HepG2 (cell line): ENCODE data around the gene WDR6. TPM values are rescaled to one million over a fixed set of nuclear protein-coding genes. Genes with fewer than 3 reads are reported as not detected.

ENCODE experiments used
- ARID2 ChIP-seq: sonication (generic); formaldehyde crosslinking; IDR thresholded peaks from 2 replicates; pipeline ENCODE4 v1.8.1; 2022; ENCODE audit warnings: mild to moderate bottlenecking, missing genetic modification reagents, borderline replicate concordance
- DPF2 ChIP-seq: sonication (generic); formaldehyde crosslinking; IDR thresholded peaks from 2 replicates; pipeline ENCODE4 v1.4.0; 2020; ENCODE audit warnings: mild to moderate bottlenecking, low read depth, missing genetic modification reagents, borderline replicate concordance
- MATR3 ChIP-seq: sonication (generic); formaldehyde crosslinking; IDR thresholded peaks from 2 replicates; pipeline ENCODE4 v1.4.0; 2020; ENCODE audit warnings: missing genetic modification reagents
- MIER3 ChIP-seq: IDR thresholded peaks from 2 replicates; pipeline ENCODE4 v1.6.1; 2016; ENCODE audit warnings: missing compliant biosample characterization, borderline replicate concordance
- RFXANK ChIP-seq: IDR thresholded peaks from 2 replicates; pipeline ENCODE4 v1.6.1; 2016
- SP5 ChIP-seq: IDR thresholded peaks from 2 replicates; pipeline ENCODE4 v1.6.1; 2016; ENCODE audit warnings: low read depth, borderline replicate concordance
- TARDBP ChIP-seq: sonication (generic); formaldehyde crosslinking; IDR thresholded peaks from 2 replicates; pipeline ENCODE4 v1.8.0; 2022; ENCODE audit warnings: mild to moderate bottlenecking, missing genetic modification reagents
- TGIF2 ChIP-seq: IDR thresholded peaks from 2 replicates; pipeline ENCODE4 v1.6.1; 2016; ENCODE audit warnings: control low read depth, missing compliant biosample characterization
- ZBTB46 ChIP-seq: sonication (generic); formaldehyde crosslinking; IDR thresholded peaks from 2 replicates; pipeline ENCODE4 v1.4.0; 2020; ENCODE audit warnings: mild to moderate bottlenecking, missing genetic modification reagents, borderline replicate concordance
- ZC3H4 ChIP-seq: sonication (generic); formaldehyde crosslinking; IDR thresholded peaks from 2 replicates; pipeline ENCODE4 v1.4.0; 2020; ENCODE audit warnings: missing genetic modification reagents, borderline replicate concordance
- ZNF282 ChIP-seq: fragments of 450-650 bp; IDR thresholded peaks from 2 replicates; pipeline ENCODE4 v1.6.1; 2018; ENCODE audit not compliant: partially characterized antibody
- ZNF44 ChIP-seq: sonication (generic); formaldehyde crosslinking; IDR thresholded peaks from 2 replicates; pipeline ENCODE4 v1.5.1; 2020; ENCODE audit warnings: mild to moderate bottlenecking, missing genetic modification reagents
- ZNF468 ChIP-seq: sonication (generic); formaldehyde crosslinking; IDR thresholded peaks from 2 replicates; pipeline ENCODE4 v1.8.0; 2022; ENCODE audit warnings: mild to moderate bottlenecking, moderate library complexity, missing genetic modification reagents
- ZNF687 ChIP-seq: sonication (generic); formaldehyde crosslinking; IDR thresholded peaks from 2 replicates; pipeline ENCODE4 v1.5.1; 2020; ENCODE audit warnings: mild to moderate bottlenecking, missing genetic modification reagents, moderate library complexity
- polyA plus RNA-seq, 8 experiments: library from polyadenylated mRNA; depleted of rRNA in 3 of 8; stranded (reverse) in 7 of 8; unstranded in 1 of 8; fragments of >200 nt; fragmentation: Illumina TruSeq in 4 of 8; extraction: Trizol in 4 of 8; gene quantifications; 2 replicates each; pipeline versions ENCODE4 v1.2.1 to v1.2.3, GENCODE V29; 2011 to 2016; ENCODE audit warnings: low read depth in 4 of 8, missing spikeins in 1 of 8, mixed read lengths in 1 of 8; ENCODE audit not compliant: insufficient read depth in 1 of 8
- total RNA-seq, 5 experiments: library from RNA; depleted of rRNA; stranded (reverse); fragments of >200 nt; fragmentation: Illumina TruSeq; extraction: Trizol; gene quantifications; 2 replicates each; pipeline ENCODE4 v1.2.3, GENCODE V29; 2016; ENCODE audit warnings: low read depth in 1 of 5
- TF ChIP-seq, protein P1 (sequence below): sonication (generic); formaldehyde crosslinking; IDR thresholded peaks from 2 replicates; pipeline ENCODE4 v1.8.1; 2023; ENCODE audit warnings: missing genetic modification reagents, inconsistent platforms, borderline replicate concordance
- TF ChIP-seq, protein P2 (sequence below): sonication (generic); formaldehyde crosslinking; IDR thresholded peaks from 2 replicates; pipeline ENCODE4 v1.5.1; 2020; ENCODE audit warnings: missing genetic modification reagents, mild to moderate bottlenecking, borderline replicate concordance
- TF ChIP-seq, protein P3 (sequence below): IDR thresholded peaks from 2 replicates; pipeline ENCODE4 v1.6.1; 2016; ENCODE audit warnings: low read depth

Gene WDR6
- total and polyA plus RNA-seq, 2 of the 13 experiments (the other 11 are each of a cell fraction or from before 2014, with no cell fraction given): 73.4 to 139 TPM

DNA sequence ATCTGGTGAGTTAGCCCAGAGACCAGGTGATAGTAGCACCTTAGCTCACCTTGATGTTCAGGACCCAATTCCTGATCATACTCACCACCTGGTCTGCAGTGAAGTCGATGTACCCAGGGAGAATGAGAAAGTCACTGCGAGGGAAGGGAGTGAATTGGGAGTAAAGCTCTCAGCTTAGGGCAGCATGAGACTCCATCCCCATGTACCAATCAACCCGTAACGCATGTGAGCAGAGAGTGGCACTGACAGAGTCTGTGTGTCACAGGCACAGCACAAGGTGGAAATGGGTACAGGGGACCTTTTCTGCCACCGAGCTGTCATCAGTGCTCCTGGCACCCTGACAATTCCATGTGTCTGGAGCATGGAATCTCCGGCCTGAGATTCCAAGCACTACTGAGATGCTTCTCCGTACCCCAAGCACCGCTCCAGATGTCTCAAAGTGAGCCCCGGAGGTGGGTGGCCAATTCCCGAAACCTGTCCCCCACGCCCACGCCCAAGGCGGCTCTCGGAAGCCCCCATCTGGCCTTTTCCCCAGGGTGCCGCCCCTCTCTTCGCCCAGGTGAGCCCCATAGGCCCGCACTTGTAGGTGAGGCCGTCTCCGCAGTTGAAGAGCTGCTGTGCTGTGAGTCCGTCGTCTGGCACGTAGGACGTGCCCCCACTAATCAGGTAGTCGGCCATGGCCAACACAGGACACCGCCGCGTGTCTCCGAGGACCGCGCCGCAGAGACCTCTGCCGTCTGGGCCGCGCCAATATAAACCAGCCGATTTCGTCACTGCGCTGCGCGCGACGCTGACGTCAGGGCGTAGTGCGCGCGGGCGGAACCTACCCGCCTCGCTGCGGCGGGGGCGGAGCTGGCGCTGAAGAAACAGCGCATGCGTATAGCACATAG is 21.7 kb downstream of the WDR6 start, which contains the start of gene IMPDH2 (continued):
- TF ChIP-seq DPF2 (CRISPR knock-in tag) (no peak), RFXANK (peak; percentile 92; the same call in 1 of the 2 replicates), ZC3H4 (peak; percentile 90; the same call in 1 of the 2 replicates), SP5 (CRISPR knock-in tag) (peak; percentile 37; the same call in 1 of the 2 replicates), MIER3 (peak; percentile 84; the same call in 1 of the 2 replicates), MATR3 (CRISPR knock-in tag) (no peak), ZBTB46 (CRISPR knock-in tag) (no peak), ARID2 (peak; percentile 39; the same call in 1 of the 2 replicates), TARDBP (CRISPR knock-in tag) (peak; percentile 81), ZNF44 (0 out of 2 replicates have a peak, but pooled peaks have one; percentile 55), ZNF687 (peak; percentile 99), TGIF2 (CRISPR knock-in tag) (peak; percentile 85), ZNF282 (no peak), ZNF468 (CRISPR knock-in tag) (no peak)
- TF ChIP-seq, protein P1, sequence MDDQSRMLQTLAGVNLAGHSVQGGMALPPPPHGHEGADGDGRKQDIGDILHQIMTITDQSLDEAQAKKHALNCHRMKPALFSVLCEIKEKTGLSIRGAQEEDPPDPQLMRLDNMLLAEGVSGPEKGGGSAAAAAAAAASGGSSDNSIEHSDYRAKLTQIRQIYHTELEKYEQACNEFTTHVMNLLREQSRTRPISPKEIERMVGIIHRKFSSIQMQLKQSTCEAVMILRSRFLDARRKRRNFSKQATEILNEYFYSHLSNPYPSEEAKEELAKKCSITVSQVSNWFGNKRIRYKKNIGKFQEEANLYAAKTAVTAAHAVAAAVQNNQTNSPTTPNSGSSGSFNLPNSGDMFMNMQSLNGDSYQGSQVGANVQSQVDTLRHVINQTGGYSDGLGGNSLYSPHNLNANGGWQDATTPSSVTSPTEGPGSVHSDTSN (CRISPR knock-in tag): peak; percentile 82
- TF ChIP-seq, protein P2, sequence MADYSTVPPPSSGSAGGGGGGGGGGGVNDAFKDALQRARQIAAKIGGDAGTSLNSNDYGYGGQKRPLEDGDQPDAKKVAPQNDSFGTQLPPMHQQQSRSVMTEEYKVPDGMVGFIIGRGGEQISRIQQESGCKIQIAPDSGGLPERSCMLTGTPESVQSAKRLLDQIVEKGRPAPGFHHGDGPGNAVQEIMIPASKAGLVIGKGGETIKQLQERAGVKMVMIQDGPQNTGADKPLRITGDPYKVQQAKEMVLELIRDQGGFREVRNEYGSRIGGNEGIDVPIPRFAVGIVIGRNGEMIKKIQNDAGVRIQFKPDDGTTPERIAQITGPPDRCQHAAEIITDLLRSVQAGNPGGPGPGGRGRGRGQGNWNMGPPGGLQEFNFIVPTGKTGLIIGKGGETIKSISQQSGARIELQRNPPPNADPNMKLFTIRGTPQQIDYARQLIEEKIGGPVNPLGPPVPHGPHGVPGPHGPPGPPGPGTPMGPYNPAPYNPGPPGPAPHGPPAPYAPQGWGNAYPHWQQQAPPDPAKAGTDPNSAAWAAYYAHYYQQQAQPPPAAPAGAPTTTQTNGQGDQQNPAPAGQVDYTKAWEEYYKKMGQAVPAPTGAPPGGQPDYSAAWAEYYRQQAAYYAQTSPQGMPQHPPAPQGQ (CRISPR knock-in tag): peak; percentile 84; the same call in 1 of the 2 replicates
- TF ChIP-seq, protein P3, sequence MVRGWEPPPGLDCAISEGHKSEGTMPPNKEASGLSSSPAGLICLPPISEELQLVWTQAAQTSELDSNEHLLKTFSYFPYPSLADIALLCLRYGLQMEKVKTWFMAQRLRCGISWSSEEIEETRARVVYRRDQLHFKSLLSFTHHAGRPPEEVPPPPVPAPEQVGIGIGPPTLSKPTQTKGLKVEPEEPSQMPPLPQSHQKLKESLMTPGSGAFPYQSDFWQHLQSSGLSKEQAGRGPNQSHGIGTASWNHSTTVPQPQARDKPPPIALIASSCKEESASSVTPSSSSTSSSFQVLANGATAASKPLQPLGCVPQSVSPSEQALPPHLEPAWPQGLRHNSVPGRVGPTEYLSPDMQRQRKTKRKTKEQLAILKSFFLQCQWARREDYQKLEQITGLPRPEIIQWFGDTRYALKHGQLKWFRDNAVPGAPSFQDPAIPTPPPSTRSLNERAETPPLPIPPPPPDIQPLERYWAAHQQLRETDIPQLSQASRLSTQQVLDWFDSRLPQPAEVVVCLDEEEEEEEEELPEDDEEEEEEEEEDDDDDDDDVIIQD (CRISPR knock-in tag): peak; percentile 67
